Measurements from ENCODE around the gene SYNPO2L.
"Not testable (repeated sequence)": the region's sequence is repeated elsewhere in the genome, so short reads cannot be mapped to it uniquely, and the experiment has no call there.

Gene SYNPO2L

DNA sequence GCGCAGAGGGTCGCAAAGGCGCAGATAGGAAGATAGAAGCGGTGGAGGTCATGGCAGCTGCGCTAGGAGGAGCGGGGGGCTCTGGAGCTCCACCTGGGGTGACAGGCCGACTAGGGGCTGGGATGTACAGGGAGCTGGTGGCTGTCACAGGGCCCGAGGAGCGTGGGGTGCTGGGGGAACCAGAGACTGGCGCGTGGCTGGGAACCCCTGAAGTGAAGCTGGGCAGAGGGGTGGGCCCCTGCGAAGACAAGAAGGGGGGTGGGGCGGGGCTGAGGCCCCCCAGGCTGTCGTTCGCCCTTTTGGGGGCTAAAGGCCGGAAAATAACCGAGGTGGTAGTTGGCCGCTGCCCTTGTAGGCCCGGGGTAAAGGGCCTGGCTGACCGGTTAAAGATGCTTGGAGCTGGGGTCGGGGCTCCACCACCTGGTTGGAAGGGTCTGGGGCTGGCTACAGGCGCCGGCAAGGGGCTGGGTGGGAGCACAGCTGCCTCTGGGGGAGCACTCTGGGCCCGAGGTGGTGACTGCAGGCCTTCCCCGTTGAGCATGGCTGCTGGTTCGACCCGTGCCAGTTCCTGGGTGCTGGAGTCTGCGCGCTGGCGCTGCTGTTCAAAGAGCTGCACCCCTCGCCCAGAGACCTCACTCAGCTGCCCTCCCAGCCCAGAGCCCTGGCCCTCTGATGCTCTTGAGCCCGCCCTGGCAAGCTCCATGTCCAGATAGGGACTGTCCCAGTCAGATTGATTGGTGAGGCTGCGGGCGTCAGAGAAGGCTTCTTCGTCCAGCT is 7.8 kb downstream of the SYNPO2L start:
- DNase-seq: no peak

DNA sequence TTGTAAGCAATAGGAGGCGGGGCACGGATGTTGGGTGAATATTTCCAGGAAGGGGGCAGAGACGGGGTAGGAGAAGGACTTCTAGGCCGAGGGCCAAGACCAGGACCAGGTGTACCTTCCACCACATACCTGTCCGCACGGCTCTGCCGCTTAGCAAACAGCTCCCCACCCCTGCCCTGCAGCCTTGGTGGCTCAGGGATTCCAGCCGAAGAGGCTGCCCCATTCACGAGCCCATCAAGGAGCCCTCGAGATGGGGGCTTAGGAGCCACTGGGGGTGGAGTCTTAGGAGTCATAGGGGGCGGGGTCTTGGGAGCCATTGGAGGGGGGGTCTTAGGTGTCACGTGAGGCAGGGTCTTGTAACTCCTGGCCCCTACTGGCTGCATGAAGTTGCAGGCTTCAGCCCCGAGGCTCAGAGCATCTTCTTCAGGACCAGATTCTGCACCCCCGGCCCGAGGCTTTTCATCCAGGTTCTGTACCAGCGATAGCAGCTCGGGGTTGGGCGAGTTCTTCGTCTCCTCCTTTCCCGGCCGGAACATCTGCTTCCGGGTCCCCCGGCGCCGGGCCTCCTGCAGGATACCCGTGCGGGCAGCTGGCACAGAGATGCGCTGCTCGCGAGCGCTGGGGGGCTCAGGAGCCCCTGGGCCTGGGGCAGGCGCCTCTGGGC is 8.5 kb downstream of the SYNPO2L start:
- DNase-seq: peak; percentile 38

- no peak for DNase-seq
These were observed 9.2 kb downstream of the SYNPO2L start for GRCh38 chr10:73646598-73647041.

DNA sequence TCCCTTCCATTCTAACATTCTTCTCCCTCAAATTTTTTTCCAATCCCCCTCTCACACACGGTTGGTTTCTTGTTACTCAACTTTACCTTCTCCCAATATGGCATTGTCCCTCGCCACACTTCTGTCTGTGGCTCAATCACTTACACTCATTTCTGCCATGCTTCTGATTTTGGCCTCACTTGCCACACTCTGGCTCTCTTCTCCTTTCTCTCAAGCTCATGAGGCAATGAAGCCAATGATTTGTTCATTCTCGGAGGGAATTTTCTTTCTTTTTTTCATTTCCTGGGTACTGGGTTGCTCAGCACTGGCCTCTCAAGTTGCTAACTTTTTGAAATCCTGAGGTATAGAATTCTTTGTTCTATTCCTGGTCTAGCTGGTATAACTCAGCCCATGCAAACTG is 10.6 kb downstream of the SYNPO2L start:
- peak; percentile 81 for DNase-seq

DNA sequence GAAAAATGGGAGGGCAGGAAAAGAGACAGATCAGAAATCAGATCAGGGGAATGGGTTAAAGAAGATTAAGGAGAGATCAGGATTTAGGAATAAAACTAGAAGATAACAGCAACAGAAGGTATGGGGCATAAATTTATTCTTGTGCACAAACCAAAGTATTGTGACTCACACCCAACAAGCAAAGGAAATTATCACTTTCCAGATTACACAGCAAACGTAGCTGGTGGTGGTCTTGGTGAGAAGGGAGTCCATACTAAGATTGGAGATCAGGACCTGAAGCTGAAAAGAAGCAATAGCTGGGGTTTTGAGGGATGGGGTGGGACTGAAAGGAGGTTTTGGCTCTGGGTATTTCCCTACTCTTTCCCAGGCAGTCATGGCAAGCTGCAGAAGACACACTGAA is 11.1 kb downstream of the SYNPO2L start:
- peak; percentile 13 for DNase-seq

- peak; percentile 70 for DNase-seq
These were observed 11.7 kb downstream of the SYNPO2L start for GRCh38 chr10:73644015-73644743.

GRCh38 chr10:73643362-73643761 is 12.5 kb downstream of the SYNPO2L start:
- DNase-seq: no peak

DNA sequence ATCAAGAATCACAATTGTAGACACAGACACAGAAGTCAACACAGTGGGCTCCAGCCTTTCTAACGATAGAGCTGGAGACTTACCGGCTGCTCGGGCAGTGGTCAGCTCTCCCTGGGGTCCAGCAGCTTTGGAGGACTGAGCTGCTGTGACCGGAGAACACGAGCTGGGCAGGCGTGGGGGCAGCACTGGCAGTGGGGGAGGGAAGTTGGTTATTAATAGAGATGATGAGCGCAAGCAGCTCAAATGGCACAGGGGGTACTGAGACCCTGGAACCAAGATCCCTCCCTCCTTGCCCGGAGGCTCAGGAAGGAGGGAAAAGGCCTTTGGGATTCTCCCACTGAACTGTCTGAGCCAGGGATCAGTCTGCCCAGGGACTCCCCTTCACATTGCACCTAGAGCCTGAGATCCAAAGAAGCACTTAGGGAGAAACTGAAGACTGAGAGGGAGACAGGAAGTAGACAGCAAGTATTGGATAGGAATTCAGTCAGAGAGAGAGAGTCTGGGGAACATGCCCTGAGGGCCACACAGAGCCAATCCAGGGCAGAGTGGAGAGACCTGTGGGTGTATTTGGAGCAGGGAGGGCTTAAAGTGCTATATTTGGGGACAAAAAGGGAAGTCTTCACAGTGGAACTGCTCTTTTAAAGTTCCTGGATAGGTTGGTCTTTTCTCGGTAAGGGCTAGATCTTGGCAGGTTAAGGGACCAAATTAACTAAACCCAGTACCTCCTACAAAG is 14.3 kb downstream of the SYNPO2L start, which contains the start of gene MYOZ1:
MYOZ1 (minus strand) TSS at position 147 of the 733 bp plus-strand sequence. CDS start 1,457 bp downstream, outside the sequence.
- DNase-seq: peak; percentile 39

GRCh38 chr10:73639286-73639685 is 16.5 kb downstream of the SYNPO2L start:
- DNase-seq: no peak

GRCh38 chr10:73635781-73636180 is 20.0 kb downstream of the SYNPO2L start:
- DNase-seq: no peak

DNA sequence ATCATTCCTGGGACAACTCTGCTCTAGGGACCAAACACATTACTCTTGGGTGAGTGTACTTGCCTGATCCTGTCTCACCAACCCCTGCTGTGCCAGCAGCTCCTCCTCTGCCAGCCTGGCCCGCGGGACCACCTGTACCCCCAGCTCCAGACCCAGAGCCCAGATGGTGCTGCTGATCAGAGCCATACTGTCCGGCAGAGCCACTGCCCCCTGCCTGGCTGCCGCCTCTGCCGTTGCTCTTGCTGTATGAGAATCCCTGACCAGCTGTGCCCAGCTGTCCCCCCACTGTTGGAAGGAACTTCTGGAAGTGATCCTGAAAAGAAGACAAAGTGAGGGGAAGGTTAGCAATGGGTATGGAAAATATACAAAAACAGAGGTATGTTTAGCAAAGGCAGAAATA is 21.4 kb downstream of the SYNPO2L start:
- DNase-seq: no peak

DNA sequence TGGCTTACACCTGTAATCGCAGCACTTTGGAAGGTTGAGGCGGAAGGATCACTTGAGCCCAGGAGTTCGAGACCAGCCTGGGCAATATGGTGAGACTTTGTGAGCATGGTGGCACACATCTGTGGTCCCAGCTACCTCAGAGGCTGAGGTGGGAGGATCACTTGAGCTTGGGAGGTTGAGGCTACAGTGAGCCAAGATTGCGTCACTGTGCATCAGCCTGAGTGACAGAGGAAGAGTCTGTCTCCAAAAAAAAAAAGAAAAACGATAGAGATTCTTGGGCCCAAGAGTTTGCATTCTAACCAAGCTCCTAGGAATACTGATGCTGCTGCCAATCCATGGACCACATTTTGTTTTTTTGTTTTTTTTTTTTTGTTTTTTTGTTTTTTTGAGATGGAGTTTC is 26.7 kb downstream of the SYNPO2L start:
- no peak for DNase-seq

- DNase-seq: no peak
These were observed 27.4 kb downstream of the SYNPO2L start for GRCh38 chr10:73628405-73628804.

DNA sequence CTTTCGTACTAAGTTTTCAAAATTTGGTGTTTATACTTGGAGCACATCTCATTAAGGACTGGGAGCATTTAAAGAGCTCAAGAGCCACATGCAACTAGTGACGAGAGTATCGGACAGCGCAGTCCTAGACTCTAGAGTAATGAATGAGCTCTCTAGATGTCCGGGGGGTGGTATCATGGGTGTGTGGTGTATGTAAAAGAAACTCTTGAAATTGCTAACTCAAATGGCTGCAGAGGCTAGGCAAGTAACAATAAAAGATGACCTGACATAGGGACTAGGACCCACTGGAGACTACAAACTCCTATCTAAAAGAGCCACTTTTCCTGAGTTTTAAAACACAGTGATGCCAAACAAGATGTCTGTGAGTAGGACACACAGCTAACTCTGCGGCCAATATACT is 28.5 kb downstream of the SYNPO2L start:
- DNase-seq: no peak

DNA sequence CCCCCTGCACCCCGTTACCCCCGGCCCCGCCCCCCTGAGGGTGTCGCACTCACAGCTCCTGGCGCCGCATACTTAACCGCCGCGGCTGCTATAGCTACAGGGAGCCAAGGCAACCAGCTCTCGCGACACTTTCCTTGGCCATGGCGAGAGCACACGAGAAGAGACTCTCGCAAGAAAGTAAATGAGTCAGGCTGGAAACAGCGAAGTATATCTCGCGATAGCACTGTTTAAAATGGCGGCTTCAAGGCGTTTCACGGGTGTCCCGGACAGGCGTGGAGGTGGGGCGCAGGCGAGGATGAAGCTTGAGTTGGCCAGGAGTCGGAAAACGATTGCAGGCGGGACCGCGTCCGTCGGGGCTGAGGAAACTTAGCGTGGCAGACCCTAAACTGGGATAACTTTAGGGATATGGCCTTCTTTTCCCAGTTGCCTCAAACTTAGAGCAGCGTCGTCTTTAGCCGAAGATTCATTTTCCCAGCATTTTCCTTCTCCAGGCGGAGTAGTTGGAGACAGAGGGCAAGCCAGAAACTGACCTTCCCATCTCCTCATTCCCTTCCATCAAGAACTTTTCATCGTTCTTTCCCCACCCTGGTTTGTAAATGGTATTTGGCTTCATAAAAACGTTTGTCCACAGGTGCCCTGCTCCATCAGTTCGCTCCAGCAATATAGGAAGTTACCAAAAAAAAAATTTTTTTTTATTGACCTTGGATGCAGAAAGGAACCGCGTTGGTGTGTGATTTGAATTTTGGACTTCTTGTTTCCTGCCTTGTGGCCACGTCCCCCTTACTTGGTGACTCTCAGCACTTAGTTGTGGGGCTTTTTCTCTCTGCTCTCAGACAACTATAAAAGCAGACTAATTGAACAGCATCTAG is 29.7 kb downstream of the SYNPO2L start:
- DNase-seq: peak; percentile 98

GRCh38 chr10:73625004-73625883 is 30.6 kb downstream of the SYNPO2L start:
- DNase-seq: no peak

- DNase-seq: no peak
These were observed 32.8 kb downstream of the SYNPO2L start for GRCh38 chr10:73623056-73623455.

DNA sequence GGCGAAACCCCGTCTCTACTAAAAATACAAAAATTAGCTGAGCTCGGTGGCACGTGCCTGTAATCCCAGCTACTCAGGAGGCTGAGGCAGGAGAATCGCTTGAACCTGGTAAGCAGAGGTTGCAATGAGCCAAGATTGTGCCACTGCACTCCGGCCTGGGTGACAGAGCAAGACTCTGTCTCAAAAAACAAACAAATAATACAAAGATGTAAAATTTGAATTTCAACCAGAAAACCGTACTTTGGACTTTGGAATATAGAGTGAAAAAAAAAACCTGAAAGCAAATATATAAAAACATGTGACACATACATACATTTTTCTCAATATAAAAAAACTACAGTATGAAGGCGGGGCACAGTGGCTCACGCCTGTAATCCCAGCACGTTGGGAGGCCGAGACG is 34.9 kb downstream of the SYNPO2L start:
- not testable (repeated sequence) for DNase-seq

DNA sequence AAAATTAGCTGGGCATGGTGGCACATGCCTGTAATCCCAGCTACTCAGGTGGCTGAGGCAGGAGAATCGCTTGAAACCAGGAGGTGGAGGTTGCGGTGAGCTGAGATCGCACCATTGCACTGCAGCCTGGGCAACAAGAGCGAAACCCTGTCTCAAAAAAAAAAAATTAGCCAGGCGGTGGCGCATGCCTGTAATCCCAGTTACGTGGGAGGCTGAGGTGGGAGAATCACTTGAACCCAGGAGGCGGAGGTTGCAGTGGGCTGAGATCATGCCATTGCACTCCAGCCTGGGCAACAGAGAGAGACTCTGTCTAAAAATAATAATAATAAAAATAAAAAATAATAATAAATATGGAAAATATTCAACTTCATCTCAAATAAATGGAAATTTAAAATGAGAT is 38.7 kb downstream of the SYNPO2L start:
- DNase-seq: not testable (repeated sequence)

- DNase-seq: no peak
These were observed 41.1 kb downstream of the SYNPO2L start for GRCh38 chr10:73614720-73615119.

DNA sequence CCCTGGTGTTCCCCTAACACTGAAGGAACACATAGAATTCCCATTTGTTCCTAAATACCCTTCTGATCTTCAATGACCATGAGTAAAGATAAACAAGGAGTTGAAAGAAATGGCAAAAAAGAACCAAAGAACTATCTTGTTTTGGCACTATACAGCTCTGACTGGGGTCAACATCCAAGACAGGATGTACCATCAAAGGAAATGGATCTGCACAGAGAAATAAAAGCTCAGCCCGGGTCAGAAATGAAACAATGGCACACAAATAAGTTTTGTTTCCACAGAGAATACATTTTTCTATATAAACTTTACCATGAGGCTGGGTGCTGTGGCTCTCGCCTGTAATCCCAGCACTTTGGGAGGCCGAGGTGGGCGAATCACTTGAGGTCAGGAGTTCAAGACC is 46.7 kb downstream of the SYNPO2L start:
- DNase-seq: no peak
